ENCODE results near the gene ST3GAL4. TPM values are rescaled to one million over a fixed set of nuclear protein-coding genes. Genes with fewer than 3 reads are reported as not detected.

Gene ST3GAL4
- total RNA-seq, 1 experiment from 2014 or later, result 13.6 TPM

DNA sequence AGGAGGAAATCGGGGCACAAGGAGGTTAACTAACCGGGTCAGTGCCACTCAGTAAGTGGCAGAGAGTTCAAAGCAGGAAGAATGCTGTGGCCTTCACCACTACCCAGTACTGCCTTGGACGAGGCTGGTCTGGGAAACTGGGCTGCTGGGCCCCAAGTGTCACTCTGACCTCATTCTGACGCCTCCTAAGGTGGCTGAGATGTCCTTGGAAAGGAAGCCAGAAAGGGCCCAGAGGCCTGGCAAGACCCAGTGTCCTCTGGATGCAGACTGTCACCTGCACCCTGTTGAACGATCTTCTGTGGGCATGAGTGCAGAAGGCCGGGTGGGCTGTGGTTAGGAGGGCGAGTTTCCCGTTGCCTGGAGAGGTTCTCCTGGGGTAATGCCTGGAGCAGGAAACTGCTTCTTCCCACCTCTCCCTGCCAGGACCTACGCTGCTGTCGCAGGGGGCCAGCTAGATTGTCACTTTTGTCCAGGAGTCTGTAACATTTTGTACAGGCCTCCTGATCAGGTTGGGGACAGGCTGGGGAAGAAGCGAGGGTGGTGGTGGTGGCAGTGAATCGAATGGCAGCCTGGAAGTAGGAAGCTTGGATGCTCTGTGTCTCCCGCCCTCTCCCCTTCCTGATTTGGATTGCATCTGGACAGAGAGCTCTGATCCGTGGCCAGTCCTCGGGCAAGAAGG, 105.1 kb downstream of the ST3GAL4 start:
- Histone ChIP-seq H3K4me2 (ENCODE audit: insufficient read depth, insufficient read length, low read length) (no peak overlapping the region), H3K23ac (ENCODE audit: insufficient read length, low read depth, low read length) (no peak overlapping the region), H4K8ac (replicated peaks; ENCODE audit: insufficient read length, low read depth, low read length) (no peak overlapping the region), H4K5ac (ENCODE audit: insufficient read length, low read depth, low read length) (no peak overlapping the region), H2AFZ (ENCODE audit: low read length) (no peak overlapping the region), H2BK5ac (ENCODE audit: insufficient read length, low read length) (no peak overlapping the region), H3K9ac (ENCODE audit: extremely low read depth, insufficient read length, low read length) (no peak overlapping the region), H2BK20ac (ENCODE audit: low read depth, low read length, poor library complexity, severe bottlenecking) (no peak overlapping the region), H2AK5ac (ENCODE audit: insufficient read length, low read length) (no peak overlapping the region), H3K23me2 (ENCODE audit: insufficient read length, low read depth, low read length, poor library complexity, severe bottlenecking) (no peaks in the 10 kb centered on the region), H3K27ac (ENCODE audit: insufficient read length, low read depth, low read length) (no peak overlapping the region), H3K18ac (ENCODE audit: insufficient read length, low read depth, low read length) (no peak overlapping the region), H3K4me1 (ENCODE audit: insufficient read depth, low read length) (no peaks in the 10 kb centered on the region), H4K91ac (ENCODE audit: insufficient read length, low read depth, low read length) (no peak overlapping the region), H2BK12ac (ENCODE audit: insufficient read length, low read depth, low read length) (no peak overlapping the region), H3K9me3 (ENCODE audit: control insufficient read depth, low read depth, low read length) (no peaks in the 10 kb centered on the region), H4K20me1 (ENCODE audit: control insufficient read depth, insufficient read depth, insufficient read length) (no peaks in the 10 kb centered on the region), H2BK120ac (ENCODE audit: low read depth, low read length, poor library complexity, severe bottlenecking) (no peak overlapping the region), H3K79me2 (ENCODE audit: insufficient read depth, low read length) (no peaks in the 10 kb centered on the region), H3T11ph (ENCODE audit: low read length) (no peak overlapping the region), H3K79me1 (ENCODE audit: insufficient read depth, low read depth, low read length, poor library complexity, severe bottlenecking) (no peaks in the 10 kb centered on the region), H3K4ac (ENCODE audit: low read depth, low read length) (no peak overlapping the region), H3K14ac (ENCODE audit: insufficient read depth, low read length) (no peak overlapping the region), H2BK15ac (ENCODE audit: low read depth, low read length) (no peak overlapping the region), H3K56ac (ENCODE audit: insufficient read length, low read depth, low read length) (no peak overlapping the region), H3K27me3 (ENCODE audit: insufficient read depth, low read length) (no peaks in the 10 kb centered on the region)
- no peak for TF ChIP-seq CTCF (conservative IDR thresholded peaks at IDR 0.05)
- peaks cover 3 to 4% of the 10 kb centered on the region in 2 experiments; a peak in 1 of 5 replicates for H3K9me3 Mint-ChIP-seq
- H3K4me1 Mint-ChIP-seq, result peaks cover 8 to 17% of the 10 kb centered on the region in 2 experiments
- no peak for DNase-seq
- 0 out of 7 replicates have a peak, but pooled peaks cover 0 to 5% (median 0%) of the 10 kb centered on the region in 3 experiments for H3K36me3 Mint-ChIP-seq (ENCODE audit: insufficient read depth in 1 of 3, low read depth in 3 of 3)
- no CpG with 5 or more reads among the region's 15 CpGs for WGBS (ENCODE audit: extremely low coverage, insufficient read length, low lambda C conversion rate)
- H3K27ac Mint-ChIP-seq, result no peak overlapping the region
- peaks cover 13% of the 10 kb centered on the region for H3K27me3 Mint-ChIP-seq (ENCODE audit: low read depth)
- H3K4me3 Mint-ChIP-seq, result no peak overlapping the region

Measured in H9 (cell line).